ENCODE measurements around the gene PRADC1. TPM values are rescaled to one million over a fixed set of nuclear protein-coding genes. Genes with fewer than 3 reads are reported as not detected.

Gene PRADC1
- total RNA-seq, 4 donors from 2014 or later = 18.6 to 54.8 (median 27.1) TPM

GRCh38 chr2:73268366-73268829 lies 35.4 kb upstream of the PRADC1 start:
- no peak for TF ChIP-seq CTCF (IDR thresholded peaks at IDR 0.05; ENCODE audit: low read depth)

GRCh38 chr2:73267008-73267407 lies 34.0 kb upstream of the PRADC1 start:
- TF ChIP-seq CTCF (IDR thresholded peaks at IDR 0.05; ENCODE audit: low read depth) = no peak

- TF ChIP-seq CTCF (IDR thresholded peaks at IDR 0.05; ENCODE audit: low read depth) = no peak
Observed at GRCh38 chr2:73266061-73266901, 33.2 kb upstream of the PRADC1 start.

GRCh38 chr2:73265298-73266060 lies 32.4 kb upstream of the PRADC1 start:
- no peak for TF ChIP-seq CTCF (IDR thresholded peaks at IDR 0.05; ENCODE audit: low read depth)

GRCh38 chr2:73264783-73265182 lies 31.7 kb upstream of the PRADC1 start:
- no peak for TF ChIP-seq CTCF (IDR thresholded peaks at IDR 0.05; ENCODE audit: low read depth)

- no peak for TF ChIP-seq CTCF (IDR thresholded peaks at IDR 0.05; ENCODE audit: low read depth)
Observed at GRCh38 chr2:73264332-73264606, 31.2 kb upstream of the PRADC1 start.

GRCh38 chr2:73263540-73264331 lies 30.7 kb upstream of the PRADC1 start:
- TF ChIP-seq CTCF (IDR thresholded peaks at IDR 0.05; ENCODE audit: low read depth) = no peak

All from subcutaneous adipose tissue (tissue), 4 donors.